GM18867 (cell line): ENCODE measurements around the gene TCERG1L.

Source experiments
- ATAC-seq: cut with Tn5 transposase; IDR thresholded peaks from one replicate; pipeline ENCODE4 v1.9.1; 2021; ENCODE audit warnings: mild to moderate bottlenecking, moderate library complexity; ENCODE audit not compliant: unreplicated experiment

TCERG1L gene

DNA sequence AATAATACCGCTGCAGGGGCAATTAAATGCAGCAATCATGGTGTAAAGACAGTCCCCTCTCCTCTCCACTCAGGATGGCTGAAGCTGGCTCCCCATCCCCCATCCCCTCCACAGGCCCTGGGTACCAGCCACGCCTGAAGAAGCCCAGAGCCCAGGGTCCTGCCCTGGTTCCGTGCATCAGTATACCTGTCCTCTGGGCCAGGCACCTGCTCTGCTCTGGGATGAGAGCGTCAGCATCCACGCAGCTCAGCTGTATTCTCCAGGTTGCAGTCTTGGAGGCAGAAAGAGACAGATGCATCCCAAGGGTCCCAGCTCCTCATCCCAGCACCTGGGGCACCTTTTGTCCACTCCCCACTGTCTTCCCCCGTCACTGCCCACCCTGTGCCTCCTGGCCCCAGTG lies 233.8 kb downstream of the TCERG1L start:
- no peak for ATAC-seq

DNA sequence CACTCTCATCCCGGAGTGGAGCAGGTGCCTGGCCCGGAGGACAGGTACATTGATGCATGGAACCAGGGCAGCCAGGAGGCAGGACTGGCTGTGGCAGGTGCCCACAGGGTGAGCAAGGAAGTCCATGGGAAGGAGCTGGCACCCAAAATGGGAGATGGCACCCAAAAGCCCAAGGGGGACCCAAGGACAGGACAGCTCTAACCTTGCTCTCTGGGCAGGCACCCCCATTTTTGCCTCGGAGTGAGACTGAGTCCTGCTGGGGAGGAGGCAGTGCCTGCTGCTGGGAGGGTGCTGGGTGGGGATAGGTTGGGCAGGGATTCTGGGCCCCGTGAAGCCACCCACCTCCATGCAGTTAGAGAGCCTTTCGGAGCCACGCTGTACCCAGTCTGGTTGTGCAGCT lies 234.5 kb downstream of the TCERG1L start:
- no peak for ATAC-seq

DNA sequence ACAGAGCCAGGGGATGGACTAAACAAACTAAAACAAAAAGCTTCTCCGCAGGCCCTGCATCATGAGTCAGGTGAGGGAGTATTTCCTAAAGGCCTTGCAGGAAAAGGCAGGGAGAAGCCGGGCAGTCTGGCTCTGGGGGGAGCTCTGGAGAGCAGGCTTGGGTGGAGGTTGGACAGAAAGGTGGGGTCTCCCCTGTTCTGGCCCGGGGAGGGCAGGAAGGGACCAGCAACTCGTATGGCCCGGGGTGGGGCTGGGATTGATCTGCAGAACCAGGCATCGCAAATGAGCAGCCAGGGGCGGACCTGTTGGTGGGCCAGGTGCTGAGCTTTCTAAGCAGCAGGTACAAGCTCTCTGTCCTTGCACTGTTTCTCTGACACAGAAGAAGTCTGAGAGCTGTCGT lies 235.2 kb downstream of the TCERG1L start:
- no peak for ATAC-seq

GRCh38 chr10:131075218-131075770 lies 236.2 kb downstream of the TCERG1L start:
- no peak for ATAC-seq

DNA sequence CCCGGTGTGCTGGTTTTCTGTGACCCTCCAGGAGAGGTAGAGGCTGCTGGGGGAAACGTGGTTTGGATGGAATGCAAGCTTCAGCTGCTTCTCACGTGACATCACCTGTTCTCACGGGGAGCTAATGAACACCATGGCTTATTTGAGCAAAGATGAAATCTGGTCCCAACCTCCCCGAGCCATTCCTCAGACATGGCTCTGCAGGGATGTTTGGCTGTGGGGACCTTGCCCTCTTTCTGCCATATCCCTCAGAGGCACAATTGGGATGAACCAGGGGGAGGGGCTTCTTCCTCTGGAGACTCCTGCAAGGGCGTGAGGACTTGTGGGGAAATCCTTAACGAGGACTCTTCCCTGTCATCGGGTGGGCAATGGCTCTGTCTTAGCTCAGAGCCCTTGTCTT lies 236.8 kb downstream of the TCERG1L start:
- no peak for ATAC-seq

DNA sequence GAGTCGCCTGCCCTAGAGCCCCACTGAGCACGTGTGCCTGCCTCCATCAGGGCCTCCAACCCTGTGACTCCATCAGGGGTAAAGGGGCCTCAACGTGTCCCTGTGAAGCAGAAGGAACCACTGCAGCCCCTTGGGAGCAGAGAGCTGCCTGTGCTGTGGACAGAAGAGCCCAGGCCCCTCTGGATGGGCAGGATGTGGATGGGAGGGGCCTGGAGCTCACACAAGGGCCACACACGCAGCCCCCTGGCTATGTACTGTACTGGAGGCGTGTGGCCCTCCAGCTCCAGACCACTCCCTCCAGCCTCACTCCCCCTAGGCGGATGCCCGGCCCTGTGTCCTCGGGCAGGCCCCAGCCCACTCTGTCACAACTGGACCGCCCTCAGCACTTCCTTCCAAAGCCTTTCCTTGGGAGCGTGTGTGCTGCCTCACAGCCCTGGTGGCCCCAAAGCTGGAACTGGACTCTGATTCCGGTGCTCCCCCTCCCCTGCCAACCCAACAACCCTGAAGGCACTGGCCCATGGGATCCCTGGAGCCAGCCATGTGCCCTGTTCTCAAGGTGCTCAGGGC lies 238.0 kb downstream of the TCERG1L start:
- no peak for ATAC-seq

- no peak for ATAC-seq
Observed at GRCh38 chr10:131072651-131073468, 238.7 kb downstream of the TCERG1L start.

DNA sequence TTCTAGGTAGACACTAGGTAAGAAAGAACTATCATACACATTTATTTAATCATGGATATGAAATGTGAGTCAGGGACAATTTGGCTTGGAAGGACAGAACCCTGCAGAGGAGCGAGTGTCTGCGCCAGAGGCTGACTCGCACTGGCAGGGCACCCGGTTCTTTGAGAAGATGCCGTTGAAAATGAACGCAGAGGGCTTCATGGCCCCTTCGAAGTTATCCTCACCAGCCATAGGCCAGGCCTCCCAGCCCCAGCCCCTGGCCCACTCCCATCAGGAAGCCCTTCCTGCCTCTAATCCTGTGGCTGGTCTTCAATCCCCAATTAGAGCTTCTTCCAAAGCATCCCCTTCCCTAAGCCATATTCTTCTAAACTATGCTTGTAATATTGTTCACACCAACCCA lies 239.8 kb downstream of the TCERG1L start:
- ATAC-seq: no peak

- ATAC-seq: no peak
Observed at GRCh38 chr10:131070856-131071255, 240.7 kb downstream of the TCERG1L start.

GRCh38 chr10:131068760-131069159 lies 242.8 kb downstream of the TCERG1L start:
- ATAC-seq: no peak

GRCh38 chr10:131068311-131068710 lies 243.2 kb downstream of the TCERG1L start:
- ATAC-seq: no peak

- ATAC-seq: no peak
Observed at GRCh38 chr10:131067690-131068089, 243.8 kb downstream of the TCERG1L start.

DNA sequence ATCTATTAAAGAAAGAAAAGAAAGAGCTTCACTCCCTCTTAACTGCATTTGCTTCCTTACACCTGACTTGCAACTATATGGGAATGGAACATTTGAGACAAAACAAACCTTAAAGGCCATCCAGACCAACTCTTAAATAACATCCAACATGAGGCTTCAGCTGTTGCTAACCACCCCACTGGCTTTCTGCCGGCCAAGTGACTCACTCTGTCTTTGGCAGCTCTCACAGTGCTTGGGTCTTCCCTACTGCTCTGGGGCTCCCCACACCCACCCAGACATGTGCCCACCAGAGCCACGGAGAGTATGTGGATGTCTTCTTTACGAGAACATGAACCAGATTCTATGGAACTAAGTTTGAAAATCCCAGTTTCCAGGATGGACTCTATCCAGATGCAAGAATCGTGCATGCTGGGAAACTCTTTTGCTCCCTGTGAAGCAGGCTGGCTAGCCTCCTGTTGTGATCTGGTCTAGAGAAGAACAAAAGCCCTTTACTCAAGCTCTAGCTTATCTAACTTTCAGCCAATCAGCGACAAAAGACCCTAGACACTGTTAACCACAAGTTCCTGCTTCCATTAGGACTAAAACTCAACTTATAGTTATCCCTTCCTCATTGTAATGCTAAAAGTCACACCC lies 245.7 kb downstream of the TCERG1L start:
- no peak for ATAC-seq

DNA sequence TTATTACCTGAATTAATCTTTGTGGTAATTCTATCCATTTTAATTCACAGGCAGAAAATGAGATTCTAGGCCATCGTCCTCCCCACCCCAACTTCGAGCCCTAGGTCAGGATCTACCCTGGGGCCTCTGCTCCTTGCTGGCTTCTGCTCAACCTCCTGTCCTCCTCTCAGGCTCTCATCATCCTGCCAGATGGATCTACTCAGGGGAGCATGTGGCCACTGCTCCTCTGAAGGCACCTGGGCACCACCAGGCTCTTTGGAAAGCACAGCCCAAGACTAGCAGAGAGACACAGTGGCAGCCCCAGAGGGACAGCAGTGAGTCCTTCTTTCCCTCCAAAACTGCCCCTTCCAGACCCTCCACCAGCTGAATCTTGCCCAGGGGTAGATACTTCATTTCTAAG lies 248.2 kb downstream of the TCERG1L start:
- ATAC-seq: no peak

- ATAC-seq: no peak
Observed at GRCh38 chr10:131062621-131063260, 248.8 kb downstream of the TCERG1L start.

DNA sequence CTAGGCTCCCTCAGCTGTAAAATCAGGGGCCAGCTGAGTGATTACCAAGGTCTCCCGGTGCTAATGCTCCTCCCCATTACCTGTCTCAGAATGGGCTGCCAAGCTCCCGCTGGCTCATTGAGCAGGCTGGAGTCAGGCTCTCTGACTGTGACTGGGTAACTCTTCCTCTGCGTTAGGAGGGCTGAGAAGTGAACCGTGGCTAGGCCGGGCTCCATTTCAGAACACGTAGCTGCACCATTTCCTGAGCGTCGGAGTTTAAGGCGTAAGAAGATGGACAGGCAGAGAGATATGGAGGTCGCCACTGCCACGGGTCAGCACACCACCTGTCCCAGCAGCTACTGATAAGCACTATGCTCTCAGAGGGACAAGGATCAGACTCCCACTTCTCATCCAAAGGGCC lies 250.3 kb downstream of the TCERG1L start:
- ATAC-seq: no peak

GRCh38 chr10:131059881-131060280 lies 251.6 kb downstream of the TCERG1L start:
- ATAC-seq: no peak

DNA sequence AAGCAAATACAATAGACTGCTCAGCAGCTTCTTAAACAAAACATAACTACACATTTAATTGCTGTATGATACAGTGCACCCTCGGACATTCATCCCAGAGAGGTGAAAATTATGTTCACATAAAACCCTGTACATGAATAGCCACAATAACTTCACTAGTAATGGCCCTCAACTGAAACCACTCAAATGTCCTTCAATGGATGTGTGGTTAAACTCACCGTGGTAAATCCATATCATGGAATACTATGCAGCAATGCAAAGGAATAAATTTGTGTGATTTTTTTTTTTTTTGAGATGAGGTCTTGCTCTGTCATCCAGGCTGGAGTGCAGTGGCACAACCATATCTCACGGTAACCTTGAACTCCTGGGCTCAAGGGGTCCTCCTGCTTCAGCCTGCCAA lies 252.7 kb downstream of the TCERG1L start:
- no peak for ATAC-seq

- no peak for ATAC-seq
Observed at GRCh38 chr10:131056781-131057180, 254.7 kb downstream of the TCERG1L start.

- ATAC-seq: no peak
Observed at GRCh38 chr10:131056091-131056579, 255.4 kb downstream of the TCERG1L start.

DNA sequence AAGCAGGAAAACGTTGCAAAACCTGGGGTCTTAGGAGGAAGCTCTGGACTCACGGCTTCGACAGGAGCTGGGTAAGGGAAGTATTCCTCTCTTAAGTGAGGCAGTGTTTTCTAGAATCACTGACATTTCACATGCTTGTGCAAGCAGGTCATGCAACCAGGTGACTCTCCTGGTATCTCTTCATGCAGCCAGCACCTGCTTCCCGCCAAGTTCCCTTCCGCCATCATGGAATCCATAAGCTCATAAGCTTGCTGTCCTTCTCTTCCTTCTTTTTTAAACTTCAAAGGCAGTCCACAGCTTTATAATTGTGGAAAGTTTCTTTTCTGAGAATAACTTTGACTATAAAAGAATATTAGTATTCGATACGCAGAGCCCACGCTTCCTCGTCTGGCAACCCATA lies 256.1 kb downstream of the TCERG1L start:
- ATAC-seq: no peak
